NT2/D1 (cell line): ENCODE measurements around the gene TLR4.

Experiments
- YY1 ChIP-seq: IDR thresholded peaks from 2 replicates; pipeline ENCODE4 v1.6.1; 2011; ENCODE audit not compliant: insufficient read length, insufficient read depth
- ZNF274 ChIP-seq: IDR thresholded peaks from 2 replicates; pipeline ENCODE4 v1.6.1; 2011; ENCODE audit warnings: mild to moderate bottlenecking, low read depth, low read length

- TF ChIP-seq YY1 (no peak), ZNF274 (no peak)
Observed at GRCh38 chr9:117720555-117720954, 16.4 kb downstream of the TLR4 start.
